ENCODE data around the gene AP4B1. TPM values are rescaled to one million over a fixed set of nuclear protein-coding genes. Genes with fewer than 3 reads are reported as not detected.

The AP4B1 gene
- total and polyA plus RNA-seq, 9 of the 15 experiments (the other 6 are each of a cell fraction or from before 2014, with no cell fraction given), result 15.8 to 36.5 (median 24.6) TPM

DNA sequence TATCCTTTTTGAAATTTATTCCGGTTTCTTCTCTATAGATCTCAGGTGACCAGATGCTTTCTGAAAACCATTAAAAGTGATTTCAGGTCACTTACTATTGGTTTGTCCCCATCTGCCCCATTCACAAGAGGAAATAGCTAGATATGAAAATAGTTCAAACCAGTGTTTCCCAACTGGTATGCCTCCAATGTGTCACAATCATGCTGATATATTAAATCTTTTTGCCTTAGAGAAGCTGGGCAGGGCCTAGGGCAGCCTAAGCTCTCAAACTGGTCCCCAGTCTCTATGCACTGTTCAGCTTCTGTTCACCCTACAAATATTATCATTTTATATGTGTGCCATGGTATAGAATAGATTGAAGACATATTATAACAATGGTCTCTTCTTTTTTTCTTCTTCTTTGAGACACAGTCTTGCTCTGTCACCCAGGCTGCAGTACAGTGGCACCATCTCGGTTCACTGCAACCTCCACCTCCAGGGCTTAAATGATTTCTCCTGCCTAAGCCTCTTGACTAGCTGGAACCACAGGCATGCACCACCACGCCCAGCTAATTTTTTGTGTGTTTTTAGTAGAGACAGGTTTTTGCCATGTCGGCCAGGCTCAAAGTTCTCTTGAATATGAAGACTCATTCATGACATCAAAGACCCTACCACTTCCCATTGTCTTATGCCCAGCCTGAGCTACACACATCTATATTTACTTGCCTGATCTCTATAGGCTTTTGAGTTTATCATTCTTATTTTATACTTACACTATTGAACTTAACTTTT lies 48.8 kb downstream of the AP4B1 start:
- ATAC-seq, result no peak
- Histone ChIP-seq H3K27ac (ENCODE audit: extremely low read depth, low read depth, low read length) (no peak overlapping the region), H3K27me3 (ENCODE audit: control insufficient read depth in 2 of 2, insufficient read depth in 2 of 2, low read length in 2 of 2) (no peaks in the 10 kb centered on the region), H3K36me3 (ENCODE audit: control insufficient read depth, insufficient read depth, low read length) (no peaks in the 10 kb centered on the region), H3K4me3 (no peak overlapping the region), H3K9ac (ENCODE audit: insufficient read depth in 1 of 2, low read depth in 2 of 2, low read length in 2 of 2) (no peak overlapping the region), H3K9me1 (ENCODE audit: control insufficient read depth, insufficient read depth, low read length) (no peaks in the 10 kb centered on the region), H3K9me3 (replicated peaks; ENCODE audit: control insufficient read depth, insufficient read depth, low read depth, low read length) (no peaks in the 10 kb centered on the region), H4K20me1 (replicated peaks; ENCODE audit: control insufficient read depth, insufficient read depth, low read length) (no peaks in the 10 kb centered on the region), H3K79me2 (ENCODE audit: control insufficient read depth, insufficient read depth, low read length) (no peaks in the 10 kb centered on the region), H3K4me1 (replicated peaks in 1 of 2; ENCODE audit: control insufficient read depth in 2 of 2, insufficient read depth in 2 of 2, low read length in 2 of 2) (peaks cover 4 to 13% of the 10 kb centered on the region in 2 experiments; a peak in 2 of 5 replicates), H3K4me2 (ENCODE audit: insufficient read depth, low read length) (no peak overlapping the region), H2AFZ (ENCODE audit: low read depth, low read length) (no peak overlapping the region)
- intact Hi-C loops (cut with micrococcal nuclease) (no loop called here), in situ Hi-C loops (cut with MboI) (no loop called here)
- TF ChIP-seq ZNF445 (CRISPR knock-in tag; IDR thresholded peaks at IDR 0.05; ENCODE audit: low read depth) (no peak), CBX5 (IDR thresholded peaks at IDR 0.05; ENCODE audit: borderline replicate concordance, low read depth) (no peak), GATAD2B (IDR thresholded peaks at IDR 0.05; ENCODE audit: borderline replicate concordance) (no peak), DDX20 (tag; IDR thresholded peaks at IDR 0.05; ENCODE audit: low read depth) (no peak), ZNF75A (CRISPR knock-in tag; IDR thresholded peaks at IDR 0.05) (no peak), MAFK (IDR thresholded peaks at IDR 0.05; ENCODE audit: low read length) (no peak), IRF2 (CRISPR knock-in tag; IDR thresholded peaks at IDR 0.05) (no peak), SMAD1 (IDR thresholded peaks at IDR 0.05; ENCODE audit: low read depth, low read length, partially characterized antibody) (no peak), SETDB1 (IDR thresholded peaks at IDR 0.05; ENCODE audit: low read length) (no peak), NFXL1 (CRISPR knock-in tag; IDR thresholded peaks at IDR 0.05) (no peak)
- TF ChIP-seq, protein P1, sequence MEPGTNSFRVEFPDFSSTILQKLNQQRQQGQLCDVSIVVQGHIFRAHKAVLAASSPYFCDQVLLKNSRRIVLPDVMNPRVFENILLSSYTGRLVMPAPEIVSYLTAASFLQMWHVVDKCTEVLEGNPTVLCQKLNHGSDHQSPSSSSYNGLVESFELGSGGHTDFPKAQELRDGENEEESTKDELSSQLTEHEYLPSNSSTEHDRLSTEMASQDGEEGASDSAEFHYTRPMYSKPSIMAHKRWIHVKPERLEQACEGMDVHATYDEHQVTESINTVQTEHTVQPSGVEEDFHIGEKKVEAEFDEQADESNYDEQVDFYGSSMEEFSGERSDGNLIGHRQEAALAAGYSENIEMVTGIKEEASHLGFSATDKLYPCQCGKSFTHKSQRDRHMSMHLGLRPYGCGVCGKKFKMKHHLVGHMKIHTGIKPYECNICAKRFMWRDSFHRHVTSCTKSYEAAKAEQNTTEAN (CRISPR knock-in tag; IDR thresholded peaks at IDR 0.05), result no peak
- no TSS peak for BruUV-seq (replicated peaks)
- DNase-seq (ENCODE audit: extremely low read depth in 1 of 4, low spot score in 3 of 4), result no peak
- ChIA-PET CTCF (ENCODE audit: low intra/inter-chr PET ratio) (no interaction called here), POLR2A (interaction anchor here (0.6 to 0.9 kb wide), 3 partner anchors 34 to 995 kb away, joined by 3 read pairs; no protein-coding TSS in a partner anchor)
- FAIRE-seq, result no peak
- 43% methylated on average over 4 of the region's 4 CpGs for WGBS (ENCODE audit: insufficient coverage, low coverage, missing lambda C conversion rate)

Data from K562 (cell line).